Spleen (tissue), 7 donors: ENCODE data around the gene AIDA.

ENCODE experiments used
- CTCF ChIP-seq, 11 experiments: fragments of 200-600 bp in 7 of 11; fragments of 450-650 bp in 4 of 11; sonication (generic) in 4 of 11; IDR thresholded peaks in 8 of 11; conservative IDR thresholded peaks in 3 of 11; 1 replicate in 7 of 11; 2 replicates in 4 of 11; pipeline versions ENCODE4 v1.4.0 to v1.8.0; 2016 to 2021; ENCODE audit warnings: antibody characterized with exemption in 11 of 11, inconsistent platforms in 4 of 11, mild to moderate bottlenecking in 1 of 11
- POLR2A ChIP-seq, 3 donors: fragments of 450-650 bp; IDR thresholded peaks; one replicate each; pipeline ENCODE4 v1.5.1; 2017; ENCODE audit warnings: antibody characterized with exemption in 3 of 3, mild to moderate bottlenecking in 1 of 3
- donor health status: DM: no; HTN: no; CAD: no; lungs with moderate emphysema.
- donor health status: DM: no; HTN: no; CAD: no.
- donor health status: DM: no; HTN: no; CAD: no.

- TF ChIP-seq POLR2A (IDR thresholded peaks at IDR 0.05) (no peak), CTCF (IDR thresholded peaks at IDR 0.05 in 8 of 11, conservative IDR thresholded peaks at IDR 0.05 in 3 of 11) (no peak)
Measured at GRCh38 chr1:222665964-222666363, 46.3 kb downstream of the AIDA start.
